OCI-LY1 (cell line): ENCODE results near the gene ASPHD1.

Source experiments
- EZH2 ChIP-seq: fragments of 200-600 bp; sonication (generic), shearing (Covaris generic); IDR thresholded peaks from 2 replicates; pipeline ENCODE4 v1.8.0; 2017; ENCODE audit warnings: borderline replicate concordance, mixed run types, mild to moderate bottlenecking, antibody characterized with exemption, low read length, moderate library complexity, mixed read lengths
- TF ChIP-seq, protein P1 (sequence below): fragments of 200-600 bp; sonication (generic), shearing (Covaris generic); IDR thresholded peaks from 2 replicates; pipeline ENCODE4 v1.5.1; 2017; ENCODE audit warnings: mild to moderate bottlenecking, antibody characterized with exemption, low read length, moderate library complexity, mixed read lengths

DNA sequence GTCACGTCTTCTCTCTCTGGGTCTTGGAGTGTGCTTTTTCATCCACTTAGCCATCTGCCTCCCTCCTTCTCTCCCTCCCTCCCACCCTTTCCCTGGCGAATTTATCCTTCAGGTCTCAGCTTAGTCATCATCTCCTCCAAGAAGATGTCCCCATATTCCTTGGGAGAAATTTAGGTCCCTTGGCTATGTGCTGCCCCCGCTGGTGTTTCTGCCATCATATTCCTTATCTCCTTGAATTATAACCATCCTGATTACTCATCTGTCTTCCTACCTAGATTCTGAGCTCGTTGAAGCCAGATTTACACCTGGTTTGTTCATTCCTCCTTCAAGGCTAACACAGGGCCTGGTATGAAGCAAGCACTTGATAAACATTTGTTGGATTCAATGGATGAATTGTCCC, 5.9 kb upstream of the ASPHD1 start:
- TF ChIP-seq, protein P1, sequence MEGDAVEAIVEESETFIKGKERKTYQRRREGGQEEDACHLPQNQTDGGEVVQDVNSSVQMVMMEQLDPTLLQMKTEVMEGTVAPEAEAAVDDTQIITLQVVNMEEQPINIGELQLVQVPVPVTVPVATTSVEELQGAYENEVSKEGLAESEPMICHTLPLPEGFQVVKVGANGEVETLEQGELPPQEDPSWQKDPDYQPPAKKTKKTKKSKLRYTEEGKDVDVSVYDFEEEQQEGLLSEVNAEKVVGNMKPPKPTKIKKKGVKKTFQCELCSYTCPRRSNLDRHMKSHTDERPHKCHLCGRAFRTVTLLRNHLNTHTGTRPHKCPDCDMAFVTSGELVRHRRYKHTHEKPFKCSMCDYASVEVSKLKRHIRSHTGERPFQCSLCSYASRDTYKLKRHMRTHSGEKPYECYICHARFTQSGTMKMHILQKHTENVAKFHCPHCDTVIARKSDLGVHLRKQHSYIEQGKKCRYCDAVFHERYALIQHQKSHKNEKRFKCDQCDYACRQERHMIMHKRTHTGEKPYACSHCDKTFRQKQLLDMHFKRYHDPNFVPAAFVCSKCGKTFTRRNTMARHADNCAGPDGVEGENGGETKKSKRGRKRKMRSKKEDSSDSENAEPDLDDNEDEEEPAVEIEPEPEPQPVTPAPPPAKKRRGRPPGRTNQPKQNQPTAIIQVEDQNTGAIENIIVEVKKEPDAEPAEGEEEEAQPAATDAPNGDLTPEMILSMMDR, result no peak
- TF ChIP-seq EZH2, result no peak
